K562 (cell line): Measurements from ENCODE around the gene SMIM35. TPM values are rescaled to one million over a fixed set of nuclear protein-coding genes. Genes with fewer than 3 reads are reported as not detected.

Source experiments
- ATAC-seq: fragments of 200-7000 bp; cut with Tn5 transposase; 3 replicates; pipeline ENCODE4 v1.9.1; 2020; ENCODE audit warnings: moderate library complexity
- BruUV-seq: library from RNA; stranded (reverse); fragments of 400-500 nt; replicated peaks from 2 replicates; lab custom pipeline; 2021; lab: Mats Ljungman, UMichigan
- CTCF ChIA-PET: fragments of 300-600 bp; formaldehyde crosslinking; extraction: SDS; loops from one replicate; lab custom pipeline; 2021; ENCODE audit warnings: low intra/inter-chr PET ratio; lab: Yijun Ruan, JAX
- POLR2A ChIA-PET: fragments of 300-600, 350-650 bp; sonication (Branson Sonifier 250); formaldehyde crosslinking; extraction: SDS; loops from one replicate; lab custom pipeline; 2021; ENCODE audit warnings: antibody characterized with exemption, inconsistent platforms; lab: Yijun Ruan, JAX
- DNase-seq, 4 experiments: peaks; one replicate each; pipeline versions ENCODE4 v3.0.0 to v3.0.0-alpha.2; 2011 to 2018; ENCODE audit warnings: low spot score in 3 of 4, mixed read lengths in 3 of 4; ENCODE audit errors: extremely low read depth in 1 of 4
- FAIRE-seq: peaks from 2 replicates; lab custom pipeline; 2011; peaks lifted over from hg19 to GRCh38; lab: Jason Lieb, UNC
- H2AFZ ChIP-seq: 2 replicates; pipeline ENCODE4 v1.6.0; 2011; ENCODE audit warnings: low read depth, low read length, control low read depth, inconsistent platforms
- H3K27ac ChIP-seq: fragments of 200-600 bp; 3 replicates; pipeline ENCODE4 v1.8.0; 2011; ENCODE audit warnings: low read depth, mild to moderate bottlenecking, control low read depth, inconsistent platforms, low read length, moderate library complexity, mixed read lengths; ENCODE audit errors: extremely low read depth
- H3K27me3 ChIP-seq, 2 experiments: fragments of 300-600 bp in 1 of 2; 2 replicates in 1 of 2; 3 replicates in 1 of 2; pipeline versions ENCODE4 v1.6.0 to v1.8.0; 2011; ENCODE audit warnings: inconsistent platforms in 2 of 2, low read length in 2 of 2, mild to moderate bottlenecking in 1 of 2, mixed read lengths in 1 of 2, moderate library complexity in 1 of 2; ENCODE audit not compliant: control insufficient read depth in 2 of 2, insufficient read depth in 2 of 2
- H3K36me3 ChIP-seq: fragments of 300-600 bp; 3 replicates; pipeline ENCODE4 v1.8.0; 2011; ENCODE audit warnings: mild to moderate bottlenecking, low read length, inconsistent platforms; ENCODE audit not compliant: control insufficient read depth, insufficient read depth
- H3K4me1 ChIP-seq, 2 experiments: fragments of 200-600 bp in 1 of 2; replicated peaks in 1 of 2; 2 replicates in 1 of 2; 3 replicates in 1 of 2; pipeline versions ENCODE4 v1.5.1 to v1.8.0; 2011; ENCODE audit warnings: inconsistent platforms in 2 of 2, low read length in 2 of 2, mild to moderate bottlenecking in 1 of 2, mixed read lengths in 1 of 2, moderate library complexity in 1 of 2; ENCODE audit not compliant: control insufficient read depth in 2 of 2, insufficient read depth in 2 of 2
- H3K4me2 ChIP-seq: 2 replicates; pipeline ENCODE4 v1.6.1; 2011; ENCODE audit warnings: low read length, control low read depth, inconsistent platforms, mixed read lengths; ENCODE audit not compliant: insufficient read depth
- H3K4me3 ChIP-seq: fragments of 200-600 bp; sonication (generic), shearing (Covaris generic); 2 replicates; pipeline ENCODE4 v1.5.1; 2016; ENCODE audit warnings: control low read depth, inconsistent platforms
- H3K79me2 ChIP-seq: fragments of 200-600 bp; 3 replicates; pipeline ENCODE4 v1.8.0; 2011; ENCODE audit warnings: low read length, inconsistent platforms; ENCODE audit not compliant: control insufficient read depth, insufficient read depth
- H3K9ac ChIP-seq, 2 experiments: 2 replicates each; pipeline versions ENCODE4 v1.6.0 to v1.6.1; 2011; ENCODE audit warnings: low read depth in 2 of 2, low read length in 2 of 2, control low read depth in 1 of 2, inconsistent platforms in 1 of 2, mild to moderate bottlenecking in 1 of 2, mixed read lengths in 1 of 2; ENCODE audit not compliant: insufficient read depth in 1 of 2
- H3K9me1 ChIP-seq: one replicate; pipeline ENCODE4 v1.6.0; 2011; ENCODE audit warnings: inconsistent platforms, mild to moderate bottlenecking, low read length, moderate library complexity; ENCODE audit not compliant: control insufficient read depth, insufficient read depth
- H3K9me3 ChIP-seq: replicated peaks from 2 replicates; pipeline ENCODE4 v1.5.1; 2011; ENCODE audit warnings: low read depth, low read length, inconsistent platforms; ENCODE audit not compliant: control insufficient read depth, insufficient read depth
- H4K20me1 ChIP-seq: replicated peaks from 2 replicates; pipeline ENCODE4 v1.6.1; 2011; ENCODE audit warnings: low read length, inconsistent platforms, mixed read lengths; ENCODE audit not compliant: control insufficient read depth, insufficient read depth
- CREM ChIP-seq: IDR thresholded peaks from 2 replicates; pipeline ENCODE4 v1.6.1; 2014; ENCODE audit warnings: antibody characterized with exemption, low read depth
- FOXK2 ChIP-seq, 2 experiments: fragments of 450-650 bp; IDR thresholded peaks in 1 of 2; conservative IDR thresholded peaks in 1 of 2; 2 replicates each; pipeline ENCODE4 v1.6.1; 2016; ENCODE audit warnings: low read depth in 2 of 2, mild to moderate bottlenecking in 1 of 2
- MYBL2 ChIP-seq, 2 experiments: fragments of 450-650 bp in 1 of 2; sonication (generic) in 1 of 2; formaldehyde crosslinking in 1 of 2; IDR thresholded peaks; 2 replicates each; pipeline versions ENCODE4 v1.6.1 to v1.8.1; 2017 to 2022; ENCODE audit warnings: borderline replicate concordance in 1 of 2, inconsistent platforms in 1 of 2, low read depth in 1 of 2, mild to moderate bottlenecking in 1 of 2, missing genetic modification reagents in 1 of 2, moderate library complexity in 1 of 2
- NCOA1 ChIP-seq: fragments of 450-650 bp; IDR thresholded peaks from 2 replicates; pipeline ENCODE4 v1.6.1; 2016; ENCODE audit warnings: low read depth
- NUFIP1 ChIP-seq: fragments of 450-650 bp; IDR thresholded peaks from 2 replicates; pipeline ENCODE4 v1.6.1; 2018; ENCODE audit not compliant: partially characterized antibody
- POLR3G ChIP-seq: IDR thresholded peaks from 2 replicates; pipeline ENCODE4 v1.6.1; 2011; ENCODE audit not compliant: insufficient read length, insufficient replicate concordance; ENCODE audit errors: extremely low read depth
- PTRF ChIP-seq: fragments of 450-650 bp; IDR thresholded peaks from 2 replicates; pipeline ENCODE4 v1.6.1; 2016; ENCODE audit warnings: mild to moderate bottlenecking, missing genetic modification characterization, missing compliant biosample characterization
- RBM14 ChIP-seq: fragments of 200-400 bp; formaldehyde crosslinking; IDR thresholded peaks from 2 replicates; pipeline ENCODE4 v1.6.1; 2018; ENCODE audit warnings: low read depth, mild to moderate bottlenecking, low read length, moderate library complexity, borderline replicate concordance; ENCODE audit not compliant: insufficient read depth
- SMARCE1 ChIP-seq: fragments of 450-650 bp; IDR thresholded peaks from 2 replicates; pipeline ENCODE4 v1.7.1; 2016; ENCODE audit warnings: mild to moderate bottlenecking
- TRIM24 ChIP-seq, 2 experiments: fragments of 450-650 bp; IDR thresholded peaks; 2 replicates each; pipeline ENCODE4 v1.6.1; 2016
- ZBED1 ChIP-seq: IDR thresholded peaks from 2 replicates; pipeline ENCODE4 v1.6.1; 2014
- ZNF668 ChIP-seq: fragments of 250-450 bp; sonication (Bioruptor Pico); IDR thresholded peaks from 2 replicates; pipeline ENCODE4 v1.8.0; 2022; ENCODE audit warnings: mild to moderate bottlenecking, inconsistent platforms
- WGBS: fragments of 100-300 bp; shearing (Covaris generic); methylation state at CpG from one replicate; pipeline ENCODE4 v1.1.6; 2016; ENCODE audit warnings: low coverage, mixed read lengths; ENCODE audit not compliant: insufficient coverage; ENCODE audit errors: missing lambda C conversion rate; 5-methylcytosine and 5-hydroxymethylcytosine counted together
- in situ Hi-C: fragments of 300-500 bp; cut with MboI; formaldehyde crosslinking; loops from 4 replicates; pipeline ENCODE4 v1.15.0; 2018; ENCODE audit warnings: inconsistent platforms, mixed read lengths
- intact Hi-C: fragments of 100-400 bp; cut with micrococcal nuclease; formaldehyde crosslinking; loops from 2 replicates; pipeline ENCODE4 v1.14.2; 2022
- polyA plus RNA-seq, 8 experiments: library from polyadenylated mRNA; depleted of rRNA in 4 of 8; stranded (reverse) in 5 of 8; unstranded in 3 of 8; fragments of >200 nt; fragmentation: Nextera tagmentation in 2 of 8; fragmentation: Illumina TruSeq in 1 of 8; extraction: Ambion mirVana in 2 of 8; extraction: Trizol in 1 of 8; gene quantifications; 2 replicates each; pipeline versions ENCODE4 v1.2.1 to v1.2.3, GENCODE V29; 2011 to 2014; ENCODE audit warnings: inconsistent platforms in 1 of 8, missing spikeins in 1 of 8
- total RNA-seq, 7 experiments: library from RNA; depleted of rRNA in 6 of 7; stranded (reverse); fragments of >200 nt in 6 of 7; fragmentation: Illumina TruSeq in 2 of 7; extraction: Trizol in 2 of 7; gene quantifications; 2 replicates each; pipeline versions ENCODE4 v1.2.1 to v1.2.3, GENCODE V29; 2011 to 2021; ENCODE audit warnings: low replicate concordance in 1 of 7
- TF ChIP-seq, protein P1 (sequence below), 2 experiments: fragments of 450-650 bp in 1 of 2; sonication (generic) in 1 of 2; formaldehyde crosslinking in 1 of 2; IDR thresholded peaks; 2 replicates each; pipeline versions ENCODE4 v1.7.1 to v1.9.0; 2016 to 2022; ENCODE audit warnings: inconsistent platforms in 1 of 2, mild to moderate bottlenecking in 1 of 2, missing genetic modification reagents in 1 of 2

The SMIM35 gene
- total and polyA plus RNA-seq, 9 of the 15 experiments (the other 6 are each of a cell fraction or from before 2014, with no cell fraction given): 0.03 TPM; not detected in 7

DNA sequence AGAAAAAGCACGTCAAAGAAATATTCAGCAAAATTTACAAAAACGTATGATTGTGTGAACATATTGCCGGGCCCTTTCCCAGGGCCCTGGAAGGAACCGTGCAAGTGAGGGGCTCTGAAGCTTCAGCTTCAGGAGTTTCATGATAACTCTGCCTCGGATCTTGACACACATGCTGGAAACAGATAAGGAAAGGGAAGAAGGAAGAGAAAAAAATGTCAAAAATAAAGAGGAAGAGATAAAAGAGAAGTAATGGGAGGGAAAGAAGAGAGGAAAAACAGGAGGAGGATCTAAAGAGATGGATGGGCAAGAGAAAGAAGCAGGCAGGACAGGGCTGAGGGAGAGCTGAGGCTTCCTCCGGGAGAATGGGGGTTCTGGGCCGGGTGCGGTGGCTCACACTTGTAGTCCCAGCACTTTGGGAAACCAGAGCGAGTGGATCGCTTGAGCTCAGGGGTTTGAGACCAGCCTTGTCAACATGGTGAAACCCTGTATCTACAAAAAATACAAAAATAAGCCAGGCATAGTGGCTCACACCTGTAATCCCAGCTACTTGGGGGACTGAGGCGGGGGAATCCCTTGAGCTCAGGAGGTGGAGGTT lies 12.6 kb downstream of the SMIM35 start:
- BruUV-seq: no TSS peak
- in situ Hi-C loops (no loop called here), intact Hi-C loops (no loop called here)
- Histone ChIP-seq H3K9me1 (no peaks in the 10 kb centered on the region), H3K27me3 (peaks cover 0 to 20% of the 10 kb centered on the region in 2 experiments; a peak in 4 of 5 replicates), H3K36me3 (no peaks in the 10 kb centered on the region), H2AFZ (no peak overlapping the region), H3K4me3 (no peak overlapping the region), H3K4me2 (no peak overlapping the region), H3K9ac (no peak overlapping the region; a peak in 1 of 4 replicates), H3K9me3 (no peaks in the 10 kb centered on the region), H3K27ac (no peak overlapping the region), H3K4me1 (peaks cover 15 to 27% of the 10 kb centered on the region in 2 experiments; a peak in 4 of 5 replicates), H4K20me1 (no peaks in the 10 kb centered on the region), H3K79me2 (no peaks in the 10 kb centered on the region)
- peak; percentile 65 for FAIRE-seq
- DNase-seq: peak in 1 of 4 experiments; percentile 43
- CTCF ChIA-PET: no interaction called here
- 18% methylated on average over 11 of the region's 11 CpGs for WGBS
- ATAC-seq: peak; percentile 24; the same call in 2 of the 3 replicates
- POLR2A ChIA-PET: interaction anchor here (0.7 to 1.2 kb wide), 5 partner anchors 10 to 515 kb away, joined by 3 to 4 read pairs (median 3); no protein-coding TSS in a partner anchor
- TF ChIP-seq NUFIP1: no peak
- no peak for TF ChIP-seq FOXK2 (conservative IDR thresholded peaks at IDR 0.05 in 1 of 2, IDR thresholded peaks at IDR 0.05 in 1 of 2; ENCODE audit: low read depth in 2 of 2)
- TF ChIP-seq PTRF (tag): no peak
- peak in 1 of 2 experiments; percentile 26; a peak in 1 of 4 replicates for TF ChIP-seq TRIM24 (IDR thresholded peaks at IDR 0.05)
- no peak for TF ChIP-seq MYBL2 (IDR thresholded peaks at IDR 0.05; ENCODE audit: low read depth)
- no peak for TF ChIP-seq MYBL2 (CRISPR knock-in tag; IDR thresholded peaks at IDR 0.05; ENCODE audit: borderline replicate concordance)
- no peak for TF ChIP-seq POLR3G
- TF ChIP-seq RBM14: no peak
- TF ChIP-seq ZBED1: no peak
- no peak for TF ChIP-seq CREM
- TF ChIP-seq NCOA1: no peak
- no peak for TF ChIP-seq ZNF668 (CRISPR knock-in tag)
- peak; percentile 71; the same call in 1 of the 2 replicates for TF ChIP-seq SMARCE1
- TF ChIP-seq, protein P1, sequence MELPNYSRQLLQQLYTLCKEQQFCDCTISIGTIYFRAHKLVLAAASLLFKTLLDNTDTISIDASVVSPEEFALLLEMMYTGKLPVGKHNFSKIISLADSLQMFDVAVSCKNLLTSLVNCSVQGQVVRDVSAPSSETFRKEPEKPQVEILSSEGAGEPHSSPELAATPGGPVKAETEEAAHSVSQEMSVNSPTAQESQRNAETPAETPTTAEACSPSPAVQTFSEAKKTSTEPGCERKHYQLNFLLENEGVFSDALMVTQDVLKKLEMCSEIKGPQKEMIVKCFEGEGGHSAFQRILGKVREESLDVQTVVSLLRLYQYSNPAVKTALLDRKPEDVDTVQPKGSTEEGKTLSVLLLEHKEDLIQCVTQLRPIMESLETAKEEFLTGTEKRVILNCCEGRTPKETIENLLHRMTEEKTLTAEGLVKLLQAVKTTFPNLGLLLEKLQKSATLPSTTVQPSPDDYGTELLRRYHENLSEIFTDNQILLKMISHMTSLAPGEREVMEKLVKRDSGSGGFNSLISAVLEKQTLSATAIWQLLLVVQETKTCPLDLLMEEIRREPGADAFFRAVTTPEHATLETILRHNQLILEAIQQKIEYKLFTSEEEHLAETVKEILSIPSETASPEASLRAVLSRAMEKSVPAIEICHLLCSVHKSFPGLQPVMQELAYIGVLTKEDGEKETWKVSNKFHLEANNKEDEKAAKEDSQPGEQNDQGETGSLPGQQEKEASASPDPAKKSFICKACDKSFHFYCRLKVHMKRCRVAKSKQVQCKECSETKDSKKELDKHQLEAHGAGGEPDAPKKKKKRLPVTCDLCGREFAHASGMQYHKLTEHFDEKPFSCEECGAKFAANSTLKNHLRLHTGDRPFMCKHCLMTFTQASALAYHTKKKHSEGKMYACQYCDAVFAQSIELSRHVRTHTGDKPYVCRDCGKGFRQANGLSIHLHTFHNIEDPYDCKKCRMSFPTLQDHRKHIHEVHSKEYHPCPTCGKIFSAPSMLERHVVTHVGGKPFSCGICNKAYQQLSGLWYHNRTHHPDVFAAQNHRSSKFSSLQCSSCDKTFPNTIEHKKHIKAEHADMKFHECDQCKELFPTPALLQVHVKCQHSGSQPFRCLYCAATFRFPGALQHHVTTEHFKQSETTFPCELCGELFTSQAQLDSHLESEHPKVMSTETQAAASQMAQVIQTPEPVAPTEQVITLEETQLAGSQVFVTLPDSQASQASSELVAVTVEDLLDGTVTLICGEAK (IDR thresholded peaks at IDR 0.05): no peak
- TF ChIP-seq, protein P1 (CRISPR knock-in tag; IDR thresholded peaks at IDR 0.05): no peak
